ENCODE data around the gene PIP4K2A. TPM values are rescaled to one million over a fixed set of nuclear protein-coding genes. Genes with fewer than 3 reads are reported as not detected.

PIP4K2A gene
- total RNA-seq, 6 experiments from 2014 or later, result 50.1 to 67.9 (median 58.9) TPM

GRCh38 chr10:22626784-22627183 lies 87.6 kb downstream of the PIP4K2A start:
- peak overlapping the region; percentile 80 for H3K27ac Mint-ChIP-seq
- no peak for DNase-seq
- peaks cover 23% of the 10 kb centered on the region for H3K36me3 Mint-ChIP-seq (ENCODE audit: low read depth)
- H3K9me3 Mint-ChIP-seq, result no peaks in the 10 kb centered on the region
- H3K27me3 Mint-ChIP-seq (ENCODE audit: insufficient read depth), result no peaks in the 10 kb centered on the region
- peaks cover 99% of the 10 kb centered on the region for H3K4me1 Mint-ChIP-seq (ENCODE audit: low read depth)
- no peak for TF ChIP-seq CTCF (IDR thresholded peaks at IDR 0.05)
- peak overlapping the region; percentile 70 for H3K4me3 Mint-ChIP-seq

GRCh38 chr10:22625516-22626290 lies 88.7 kb downstream of the PIP4K2A start:
- H3K4me3 Mint-ChIP-seq, result peak overlapping the region; percentile 22; the same call in 1 of the 2 replicates
- peak overlapping the region; percentile 62 for H3K27ac Mint-ChIP-seq
- DNase-seq, result no peak
- no peaks in the 10 kb centered on the region for H3K27me3 Mint-ChIP-seq (ENCODE audit: insufficient read depth)
- no peak for TF ChIP-seq CTCF (IDR thresholded peaks at IDR 0.05)
- peaks cover 22% of the 10 kb centered on the region for H3K36me3 Mint-ChIP-seq (ENCODE audit: low read depth)
- H3K9me3 Mint-ChIP-seq, result no peaks in the 10 kb centered on the region
- peaks cover 99% of the 10 kb centered on the region for H3K4me1 Mint-ChIP-seq (ENCODE audit: low read depth)

GRCh38 chr10:22624287-22624738 lies 90.1 kb downstream of the PIP4K2A start:
- H3K4me1 Mint-ChIP-seq (ENCODE audit: low read depth), result peaks cover 100% of the 10 kb centered on the region
- peak overlapping the region; percentile 71 for H3K27ac Mint-ChIP-seq
- H3K9me3 Mint-ChIP-seq, result no peaks in the 10 kb centered on the region
- peak overlapping the region; percentile 31; the same call in 1 of the 2 replicates for H3K4me3 Mint-ChIP-seq
- peaks cover 21% of the 10 kb centered on the region for H3K36me3 Mint-ChIP-seq (ENCODE audit: low read depth)
- DNase-seq, result peak; percentile 78
- H3K27me3 Mint-ChIP-seq (ENCODE audit: insufficient read depth), result no peaks in the 10 kb centered on the region
- TF ChIP-seq CTCF (IDR thresholded peaks at IDR 0.05), result no peak

- Mint-ChIP-seq H3K9me3 (no peaks in the 10 kb centered on the region), H3K4me3 (peak overlapping the region; percentile 31; the same call in 1 of the 2 replicates), H3K27me3 (ENCODE audit: insufficient read depth) (no peaks in the 10 kb centered on the region), H3K4me1 (ENCODE audit: low read depth) (peaks cover 100% of the 10 kb centered on the region), H3K36me3 (ENCODE audit: low read depth) (peaks cover 16% of the 10 kb centered on the region), H3K27ac (peak overlapping the region; percentile 71)
- DNase-seq, result no peak
- no peak for TF ChIP-seq CTCF (IDR thresholded peaks at IDR 0.05)
These were observed 90.6 kb downstream of the PIP4K2A start for GRCh38 chr10:22623633-22624253.

DNA sequence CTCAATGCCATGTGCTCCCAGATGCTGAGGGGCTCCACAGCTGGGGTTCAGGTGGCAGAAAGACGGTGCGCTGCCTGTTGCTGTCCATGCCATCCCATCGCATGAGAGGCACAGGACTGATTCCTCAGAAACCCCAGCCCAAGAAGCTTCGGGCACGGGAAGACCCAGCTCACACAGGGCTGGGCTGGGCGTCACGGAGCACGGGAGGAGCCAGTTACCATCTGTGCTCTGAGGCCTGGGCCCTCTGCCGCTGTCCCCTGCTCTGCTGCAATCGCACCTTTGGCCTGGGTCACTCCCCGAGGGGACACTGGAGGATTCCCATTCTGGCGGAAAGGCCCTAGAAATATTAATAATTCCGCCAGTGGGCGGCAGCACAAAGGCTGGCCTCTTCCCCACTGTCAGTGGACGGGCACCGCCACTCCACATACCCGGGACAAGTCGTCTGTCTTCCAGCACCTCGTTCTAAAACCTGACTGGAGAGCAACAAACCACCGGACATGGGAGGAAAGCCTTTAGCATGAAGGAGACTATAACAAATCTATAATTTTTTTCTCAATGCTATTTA lies 92.1 kb downstream of the PIP4K2A start:
- 0 out of 2 replicates have a peak overlapping the region, but pooled peaks have one; percentile 70 for H3K27ac Mint-ChIP-seq
- no peaks in the 10 kb centered on the region for H3K27me3 Mint-ChIP-seq (ENCODE audit: insufficient read depth)
- no peak for TF ChIP-seq CTCF (IDR thresholded peaks at IDR 0.05)
- H3K4me1 Mint-ChIP-seq (ENCODE audit: low read depth), result peaks cover 100% of the 10 kb centered on the region
- DNase-seq, result no peak
- no peak overlapping the region for H3K4me3 Mint-ChIP-seq
- peaks cover 11% of the 10 kb centered on the region for H3K36me3 Mint-ChIP-seq (ENCODE audit: low read depth)
- H3K9me3 Mint-ChIP-seq, result no peaks in the 10 kb centered on the region
